IMR-90 (cell line): ENCODE measurements around the gene UBXN11. TPM values are rescaled to one million over a fixed set of nuclear protein-coding genes. Genes with fewer than 3 reads are reported as not detected.
A peak's percentile ranks its signal among the peaks of the same experiment; 100 is the strongest.

Source experiments
- ATAC-seq: fragments of 200-7000 bp; cut with Tn5 transposase; 2 replicates; pipeline ENCODE4 v1.9.1; 2020; ENCODE audit warnings: low read depth, mild to moderate bottlenecking, moderate library complexity
- BruUV-seq: library from RNA; stranded (reverse); fragments of 400-500 nt; replicated peaks from 2 replicates; lab custom pipeline; 2021; lab: Mats Ljungman, UMichigan
- CTCF ChIA-PET: fragments of 300-600 bp; formaldehyde crosslinking; extraction: SDS; loops from one replicate; lab custom pipeline; 2021; ENCODE audit warnings: antibody characterized with exemption; lab: Yijun Ruan, JAX
- POLR2A ChIA-PET: fragments of 300-600 bp; sonication (Branson Sonifier 250); formaldehyde crosslinking; loops from one replicate; lab custom pipeline; 2022; ENCODE audit warnings: antibody characterized with exemption; ENCODE audit not compliant: unreplicated experiment; lab: Charles Lee
- DNase-seq: peaks from one replicate; pipeline ENCODE4 v3.0.0; 2013
- H2AFZ ChIP-seq: replicated peaks from 2 replicates; pipeline ENCODE3; 2013; ENCODE audit warnings: low read length, mild to moderate bottlenecking; ENCODE audit not compliant: poor library complexity
- H2AK5ac ChIP-seq: 2 replicates; pipeline ENCODE4 v1.6.1; 2013; ENCODE audit warnings: low read depth, low read length, inconsistent platforms
- H2AK9ac ChIP-seq: replicated peaks from 2 replicates; pipeline ENCODE3; 2013; ENCODE audit warnings: mild to moderate bottlenecking, low read depth, low read length, moderate library complexity; ENCODE audit not compliant: poor library complexity
- H2BK120ac ChIP-seq: 2 replicates; pipeline ENCODE4 v1.6.1; 2013; ENCODE audit warnings: low read depth, low read length, inconsistent platforms
- H2BK15ac ChIP-seq: 3 replicates; pipeline ENCODE4 v1.6.1; 2013; ENCODE audit warnings: low read depth, low read length, inconsistent platforms
- H2BK20ac ChIP-seq: 2 replicates; pipeline ENCODE4 v1.6.1; 2013; ENCODE audit warnings: low read depth, mild to moderate bottlenecking, inconsistent platforms, low read length, moderate library complexity
- H2BK5ac ChIP-seq: 2 replicates; pipeline ENCODE4 v1.6.1; 2013; ENCODE audit warnings: mild to moderate bottlenecking, low read depth, low read length, inconsistent platforms; ENCODE audit not compliant: poor library complexity, severe bottlenecking
- H3K14ac ChIP-seq: replicated peaks from 2 replicates; pipeline ENCODE4 v1.6.1; 2013; ENCODE audit warnings: low read depth, low read length, inconsistent platforms
- H3K18ac ChIP-seq: 2 replicates; pipeline ENCODE4 v1.6.1; 2013; ENCODE audit warnings: low read depth, low read length, control low read depth
- H3K23ac ChIP-seq: 2 replicates; pipeline ENCODE4 v1.6.1; 2013; ENCODE audit warnings: low read depth, low read length, inconsistent platforms
- H3K27ac ChIP-seq: 2 replicates; pipeline ENCODE4 v1.5.1; 2013; ENCODE audit warnings: mild to moderate bottlenecking, control low read depth, low read length; ENCODE audit not compliant: insufficient read depth
- H3K27me3 ChIP-seq: 2 replicates; pipeline ENCODE4 v1.6.1; 2013; ENCODE audit warnings: low read length; ENCODE audit not compliant: control insufficient read depth, insufficient read depth
- H3K36me3 ChIP-seq: 2 replicates; pipeline ENCODE4 v1.6.1; 2013; ENCODE audit warnings: low read length, mixed read lengths; ENCODE audit not compliant: control insufficient read depth, insufficient read depth
- H3K4ac ChIP-seq: 2 replicates; pipeline ENCODE4 v1.6.1; 2013; ENCODE audit warnings: low read depth, low read length, inconsistent platforms
- H3K4me1 ChIP-seq: 2 replicates; pipeline ENCODE4 v1.6.1; 2013; ENCODE audit warnings: low read length, mixed read lengths; ENCODE audit not compliant: control insufficient read depth, insufficient read depth
- H3K4me2 ChIP-seq: 2 replicates; pipeline ENCODE4 v1.6.1; 2013; ENCODE audit warnings: low read depth, mild to moderate bottlenecking, control low read depth, low read length, moderate library complexity
- H3K4me3 ChIP-seq: 2 replicates; pipeline ENCODE4 v1.5.1; 2013; ENCODE audit warnings: low read depth, mild to moderate bottlenecking, control low read depth, low read length, moderate library complexity; ENCODE audit not compliant: insufficient read depth
- H3K56ac ChIP-seq: 2 replicates; pipeline ENCODE4 v1.6.1; 2013; ENCODE audit warnings: low read length, inconsistent platforms; ENCODE audit not compliant: insufficient read depth; ENCODE audit errors: extremely low read depth
- H3K79me1 ChIP-seq, 2 experiments: 2 replicates each; pipeline ENCODE4 v1.6.1; 2013; ENCODE audit warnings: low read length in 2 of 2, inconsistent platforms in 1 of 2, low read depth in 1 of 2
- H3K9ac ChIP-seq: 2 replicates; pipeline ENCODE4 v1.6.1; 2013; ENCODE audit warnings: low read depth, low read length, control low read depth
- H3K9me1 ChIP-seq: 2 replicates; pipeline ENCODE4 v1.6.1; 2013; ENCODE audit warnings: low read length, inconsistent platforms; ENCODE audit not compliant: insufficient read depth
- H3K9me3 ChIP-seq: 2 replicates; pipeline ENCODE4 v1.6.1; 2013; ENCODE audit warnings: low read length; ENCODE audit not compliant: control insufficient read depth, insufficient read depth
- H4K20me1 ChIP-seq: 2 replicates; pipeline ENCODE4 v1.6.1; 2013; ENCODE audit warnings: low read length, inconsistent platforms; ENCODE audit not compliant: insufficient read depth
- H4K5ac ChIP-seq: 2 replicates; pipeline ENCODE4 v1.6.1; 2013; ENCODE audit warnings: mild to moderate bottlenecking, low read depth, low read length, control low read depth
- H4K8ac ChIP-seq, 2 experiments: 2 replicates each; pipeline ENCODE4 v1.6.1; 2013; ENCODE audit warnings: low read depth in 2 of 2, low read length in 2 of 2, control low read depth in 1 of 2, inconsistent platforms in 1 of 2
- H4K91ac ChIP-seq: 2 replicates; pipeline ENCODE4 v1.6.1; 2013; ENCODE audit warnings: low read depth, low read length, inconsistent platforms; ENCODE audit not compliant: insufficient read depth
- BHLHE40 ChIP-seq: fragments of 150-350 bp; IDR thresholded peaks from 2 replicates; pipeline ENCODE4 v1.6.1; 2016; ENCODE audit warnings: mild to moderate bottlenecking, low read depth, low read length
- MAFK ChIP-seq: IDR thresholded peaks from 2 replicates; pipeline ENCODE4 v1.6.1; 2012; ENCODE audit warnings: low read depth, low read length, improper control_type of control experiment
- MXI1 ChIP-seq: IDR thresholded peaks from 2 replicates; pipeline ENCODE4 v1.6.1; 2012; ENCODE audit warnings: low read depth, mild to moderate bottlenecking, low read length, moderate library complexity, borderline replicate concordance
- NFE2L2 ChIP-seq: fragments of 150-350 bp; IDR thresholded peaks from 2 replicates; pipeline ENCODE4 v1.6.1; 2016; ENCODE audit warnings: low read depth, mild to moderate bottlenecking, low read length
- POLR2A ChIP-seq: IDR thresholded peaks from 2 replicates; pipeline ENCODE4 v1.6.1; 2012; ENCODE audit warnings: mild to moderate bottlenecking, low read depth, low read length
- RCOR1 ChIP-seq: IDR thresholded peaks from 2 replicates; pipeline ENCODE4 v1.6.1; 2012; ENCODE audit warnings: mild to moderate bottlenecking, low read length, improper control_type of control experiment; ENCODE audit not compliant: insufficient replicate concordance
- RFX5 ChIP-seq: IDR thresholded peaks from 2 replicates; pipeline ENCODE4 v1.8.0; 2012; ENCODE audit warnings: low read depth, mild to moderate bottlenecking, low read length, moderate library complexity
- SMC3 ChIP-seq: fragments of 150-350 bp; IDR thresholded peaks from 2 replicates; pipeline ENCODE4 v1.6.1; 2016; ENCODE audit warnings: low read depth, mild to moderate bottlenecking, antibody characterized with exemption, low read length, moderate library complexity
- WGBS, 2 experiments: methylation state at CpG; one replicate each; pipeline versions ENCODE4 v1.1.5 to v1.1.7; 2013; ENCODE audit warnings: missing lambda C conversion rate in 2 of 2; ENCODE audit not compliant: insufficient read length in 1 of 2; ENCODE audit errors: extremely low coverage in 2 of 2; 5-methylcytosine and 5-hydroxymethylcytosine counted together
- dilution Hi-C: fragments of 300-500 bp; cut with HindIII; formaldehyde crosslinking; loops from one replicate; pipeline ENCODE4 v1.14.3; 2018; ENCODE audit warnings: low sequenced_read_pairs; ENCODE audit not compliant: unreplicated experiment
- in situ Hi-C: fragments of 300-500 bp; cut with MboI; formaldehyde crosslinking; loops from 3 replicates; pipeline ENCODE4 v1.14.3; 2019; ENCODE audit warnings: low sequenced_read_pairs, inconsistent platforms, mixed read lengths
- intact Hi-C: fragments of 100-400 bp; cut with micrococcal nuclease; formaldehyde crosslinking; loops from 2 replicates; pipeline ENCODE4 v1.10.0; 2022
- polyA plus RNA-seq, 3 experiments: library from polyadenylated mRNA; depleted of rRNA; stranded (reverse); fragments of >200 nt; gene quantifications; 2 replicates each; pipeline ENCODE4 v1.2.3, GENCODE V29; 2012; ENCODE audit warnings: low replicate concordance in 1 of 3
- total RNA-seq: library from RNA; depleted of rRNA; stranded (reverse); fragments of >200 nt; gene quantifications from 2 replicates; pipeline ENCODE4 v1.2.3, GENCODE V29; 2012

Gene UBXN11
- total and polyA plus RNA-seq, 2 of the 4 experiments (the other 2 are of a cell fraction) = 5.2 to 17.0 TPM

- ChIA-PET CTCF (interaction anchor here (0.8 to 1.8 kb wide), 8 partner anchors 11 to 65 kb away, joined by 3 to 8 read pairs (median 3); partner anchors contain the start of genes SH3BGRL3 and ZNF593), POLR2A (no interaction called here)
- in situ Hi-C loops (no loop called here), dilution Hi-C loops (no loop called here), intact Hi-C loops (loop anchor here (5.0 to 10.0 kb wide), 2 partner anchors 68 to 130 kb away; partner anchors contain the start of genes C1orf232 and ZNF593)
- peak overlapping the region; percentile 97 for H3K4me2 ChIP-seq
- H3K79me1 ChIP-seq = peaks cover 16 to 38% of the 10 kb centered on the region in 2 experiments
- DNase-seq (peak; percentile 5), ATAC-seq (no peak)
- H3K27me3 ChIP-seq = no peaks in the 10 kb centered on the region
- peak overlapping the region; percentile 80 for H3K14ac ChIP-seq
- peak overlapping the region; percentile 91 for H3K23ac ChIP-seq
- H3K9me1 ChIP-seq = peaks cover 6% of the 10 kb centered on the region; the same call in 1 of the 2 replicates
- peak overlapping the region; percentile 0 to 89; a peak in 2 of 4 replicates for H4K8ac ChIP-seq
- H3K4me1 ChIP-seq = peaks cover 4% of the 10 kb centered on the region
- peak overlapping the region; percentile 33 for H3K56ac ChIP-seq
- peak overlapping the region; percentile 54; the same call in 1 of the 2 replicates for H2AK5ac ChIP-seq
- peak overlapping the region; percentile 69; the same call in 1 of the 2 replicates for H4K91ac ChIP-seq
- H3K18ac ChIP-seq = peak overlapping the region; percentile 33; the same call in 1 of the 2 replicates
- H2BK120ac ChIP-seq = peak overlapping the region; percentile 54; the same call in 1 of the 2 replicates
- H3K36me3 ChIP-seq = no peaks in the 10 kb centered on the region
- H2BK5ac ChIP-seq = peak overlapping the region; percentile 88
- WGBS, 2 experiments = 0% methylated on average over 4 of the region's 30 CpGs; no CpG with 5 or more reads in 1 of the 2 experiments
- H2AFZ ChIP-seq = peak overlapping the region; percentile 99
- peak overlapping the region; percentile 61 for H3K9ac ChIP-seq
- no TSS peak for BruUV-seq
- peak overlapping the region; percentile 65 for H3K27ac ChIP-seq
- H3K9me3 ChIP-seq = no peaks in the 10 kb centered on the region
- H2BK15ac ChIP-seq = peak overlapping the region; percentile 21; the same call in 1 of the 3 replicates
- H3K4me3 ChIP-seq = peak overlapping the region; percentile 86
- TF ChIP-seq MAFK (no peak), BHLHE40 (no peak), MXI1 (no peak), RFX5 (no peak), SMC3 (no peak), NFE2L2 (no peak), POLR2A (no peak), RCOR1 (no peak)
- H2AK9ac ChIP-seq = peak overlapping the region; percentile 96
- peak overlapping the region; percentile 79 for H3K4ac ChIP-seq
- no peak overlapping the region for H2BK20ac ChIP-seq
- H4K20me1 ChIP-seq = no peaks in the 10 kb centered on the region
- H4K5ac ChIP-seq = peak overlapping the region; percentile 75
Observed at GRCh38 chr1:26234644-26235370, 71.6 kb downstream of the UBXN11 start.
